HepG2 (cell line): Measurements from ENCODE around the gene DLG4. TPM values are rescaled to one million over a fixed set of nuclear protein-coding genes. Genes with fewer than 3 reads are reported as not detected.
A peak's percentile ranks its signal among the peaks of the same experiment; 100 is the strongest.

Experiments used
- AFF4 ChIP-seq: sonication (generic); formaldehyde crosslinking; IDR thresholded peaks from 2 replicates; pipeline ENCODE4 v1.4.0; 2020; ENCODE audit warnings: missing genetic modification reagents
- AGO2 ChIP-seq: fragments of 200-400 bp; formaldehyde crosslinking; optimal IDR thresholded peaks from 2 replicates; pipeline ENCODE3; 2017; ENCODE audit warnings: mild to moderate bottlenecking, low read depth, low read length, moderate library complexity
- ELF4 ChIP-seq: sonication (generic); formaldehyde crosslinking; IDR thresholded peaks from 2 replicates; pipeline ENCODE4 v1.5.0; 2020; ENCODE audit warnings: missing genetic modification reagents, mild to moderate bottlenecking, moderate library complexity, borderline replicate concordance
- ERF ChIP-seq: IDR thresholded peaks from 2 replicates; pipeline ENCODE4 v1.6.1; 2018; ENCODE audit warnings: missing biosample characterization, missing genetic modification reagents
- FOXC1 ChIP-seq: sonication (generic); formaldehyde crosslinking; IDR thresholded peaks from 2 replicates; pipeline ENCODE4 v1.8.0; 2022; ENCODE audit warnings: mild to moderate bottlenecking, missing genetic modification reagents, borderline replicate concordance
- FOXK1 ChIP-seq: sonication (generic); formaldehyde crosslinking; IDR thresholded peaks from 2 replicates; pipeline ENCODE4 v1.4.0; 2020; ENCODE audit warnings: low read depth, missing genetic modification reagents, borderline replicate concordance
- GABPB1 ChIP-seq: IDR thresholded peaks from 2 replicates; pipeline ENCODE4 v1.6.1; 2016; ENCODE audit warnings: mild to moderate bottlenecking, missing genetic modification reagents, moderate library complexity, missing compliant biosample characterization
- GFI1 ChIP-seq: sonication (generic); formaldehyde crosslinking; IDR thresholded peaks from 2 replicates; pipeline ENCODE4 v1.5.0; 2020; ENCODE audit warnings: missing genetic modification reagents, mild to moderate bottlenecking, borderline replicate concordance
- HNRNPLL ChIP-seq: fragments of 200-400 bp; formaldehyde crosslinking; IDR thresholded peaks from 2 replicates; pipeline ENCODE4 v1.6.1; 2017; ENCODE audit warnings: mild to moderate bottlenecking, low read depth, low read length; ENCODE audit not compliant: poor library complexity, severe bottlenecking
- KAT8 ChIP-seq: IDR thresholded peaks from 2 replicates; pipeline ENCODE4 v1.6.1; 2016; ENCODE audit warnings: missing genetic modification reagents, missing compliant biosample characterization
- KMT2A ChIP-seq: sonication (generic); formaldehyde crosslinking; IDR thresholded peaks from 2 replicates; pipeline ENCODE4 v1.4.0; 2020; ENCODE audit warnings: missing genetic modification reagents
- MAFF ChIP-seq: IDR thresholded peaks from 2 replicates; pipeline ENCODE4 v1.6.1; 2011; ENCODE audit warnings: low read depth, low read length, improper control_type of control experiment
- RFXANK ChIP-seq: IDR thresholded peaks from 2 replicates; pipeline ENCODE4 v1.6.1; 2016
- SSRP1 ChIP-seq: IDR thresholded peaks from 2 replicates; pipeline ENCODE4 v1.6.1; 2016; ENCODE audit warnings: control low read depth
- TP53 ChIP-seq: sonication (generic); formaldehyde crosslinking; conservative IDR thresholded peaks from 2 replicates; pipeline ENCODE4 v1.4.0; 2020; ENCODE audit warnings: missing genetic modification reagents
- ZFP41 ChIP-seq: sonication (generic); formaldehyde crosslinking; IDR thresholded peaks from 2 replicates; pipeline ENCODE4 v1.4.0; 2020; ENCODE audit warnings: mild to moderate bottlenecking, missing genetic modification reagents, borderline replicate concordance
- ZNF180 ChIP-seq: sonication (generic); formaldehyde crosslinking; IDR thresholded peaks from 2 replicates; pipeline ENCODE4 v1.4.0; 2020; ENCODE audit warnings: low read depth, missing genetic modification reagents, borderline replicate concordance
- ZNF335 ChIP-seq: sonication (generic); formaldehyde crosslinking; IDR thresholded peaks from 2 replicates; pipeline ENCODE4 v1.4.0; 2020; ENCODE audit warnings: missing genetic modification reagents
- ZNF740 ChIP-seq: sonication (generic); formaldehyde crosslinking; IDR thresholded peaks from 2 replicates; pipeline ENCODE4 v1.4.0; 2020; ENCODE audit warnings: missing genetic modification reagents
- ZNF746 ChIP-seq: sonication (generic); formaldehyde crosslinking; IDR thresholded peaks from 2 replicates; pipeline ENCODE4 v1.8.0; 2022; ENCODE audit warnings: mild to moderate bottlenecking, missing genetic modification reagents
- ZNF75D ChIP-seq: sonication (generic); formaldehyde crosslinking; IDR thresholded peaks from 2 replicates; pipeline ENCODE4 v1.8.1; 2023; ENCODE audit warnings: missing genetic modification reagents, mild to moderate bottlenecking, borderline replicate concordance
- ZNF850 ChIP-seq: sonication (generic); formaldehyde crosslinking; conservative IDR thresholded peaks from 2 replicates; pipeline ENCODE4 v1.9.0; 2021; ENCODE audit warnings: mild to moderate bottlenecking, missing genetic modification reagents
- polyA plus RNA-seq, 8 experiments: library from polyadenylated mRNA; depleted of rRNA in 3 of 8; stranded (reverse) in 7 of 8; unstranded in 1 of 8; fragments of >200 nt; fragmentation: Illumina TruSeq in 4 of 8; extraction: Trizol in 4 of 8; gene quantifications; 2 replicates each; pipeline versions ENCODE4 v1.2.1 to v1.2.3, GENCODE V29; 2011 to 2016; ENCODE audit warnings: low read depth in 4 of 8, missing spikeins in 1 of 8, mixed read lengths in 1 of 8; ENCODE audit not compliant: insufficient read depth in 1 of 8
- total RNA-seq, 5 experiments: library from RNA; depleted of rRNA; stranded (reverse); fragments of >200 nt; fragmentation: Illumina TruSeq; extraction: Trizol; gene quantifications; 2 replicates each; pipeline ENCODE4 v1.2.3, GENCODE V29; 2016; ENCODE audit warnings: low read depth in 1 of 5
- TF ChIP-seq, protein P1 (sequence below): sonication (generic); formaldehyde crosslinking; IDR thresholded peaks from 2 replicates; pipeline ENCODE4 v1.4.0; 2020; ENCODE audit warnings: missing genetic modification reagents

DLG4 gene
- total and polyA plus RNA-seq, 2 of the 13 experiments (the other 11 are each of a cell fraction or from before 2014, with no cell fraction given): 0.71 to 4.3 TPM

GRCh38 chr17:7251661-7252175 lies 32.1 kb upstream of the DLG4 start, which contains the start of gene CTDNEP1 (continued):
- no peak for TF ChIP-seq AFF4 (CRISPR knock-in tag)
- no peak for TF ChIP-seq TP53 (CRISPR knock-in tag)
- no peak for TF ChIP-seq ZNF180
- TF ChIP-seq FOXC1 (CRISPR knock-in tag): no peak
- TF ChIP-seq HNRNPLL: peak; percentile 83
- TF ChIP-seq, protein P1, sequence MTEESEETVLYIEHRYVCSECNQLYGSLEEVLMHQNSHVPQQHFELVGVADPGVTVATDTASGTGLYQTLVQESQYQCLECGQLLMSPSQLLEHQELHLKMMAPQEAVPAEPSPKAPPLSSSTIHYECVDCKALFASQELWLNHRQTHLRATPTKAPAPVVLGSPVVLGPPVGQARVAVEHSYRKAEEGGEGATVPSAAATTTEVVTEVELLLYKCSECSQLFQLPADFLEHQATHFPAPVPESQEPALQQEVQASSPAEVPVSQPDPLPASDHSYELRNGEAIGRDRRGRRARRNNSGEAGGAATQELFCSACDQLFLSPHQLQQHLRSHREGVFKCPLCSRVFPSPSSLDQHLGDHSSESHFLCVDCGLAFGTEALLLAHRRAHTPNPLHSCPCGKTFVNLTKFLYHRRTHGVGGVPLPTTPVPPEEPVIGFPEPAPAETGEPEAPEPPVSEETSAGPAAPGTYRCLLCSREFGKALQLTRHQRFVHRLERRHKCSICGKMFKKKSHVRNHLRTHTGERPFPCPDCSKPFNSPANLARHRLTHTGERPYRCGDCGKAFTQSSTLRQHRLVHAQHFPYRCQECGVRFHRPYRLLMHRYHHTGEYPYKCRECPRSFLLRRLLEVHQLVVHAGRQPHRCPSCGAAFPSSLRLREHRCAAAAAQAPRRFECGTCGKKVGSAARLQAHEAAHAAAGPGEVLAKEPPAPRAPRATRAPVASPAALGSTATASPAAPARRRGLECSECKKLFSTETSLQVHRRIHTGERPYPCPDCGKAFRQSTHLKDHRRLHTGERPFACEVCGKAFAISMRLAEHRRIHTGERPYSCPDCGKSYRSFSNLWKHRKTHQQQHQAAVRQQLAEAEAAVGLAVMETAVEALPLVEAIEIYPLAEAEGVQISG: no peak
- no peak for TF ChIP-seq GFI1 (CRISPR knock-in tag)
- peak; percentile 29; the same call in 1 of the 2 replicates for TF ChIP-seq ELF4 (CRISPR knock-in tag)
- TF ChIP-seq KAT8 (CRISPR knock-in tag): peak; percentile 88; the same call in 1 of the 2 replicates
- TF ChIP-seq SSRP1: no peak
- no peak for TF ChIP-seq ZNF746
- no peak for TF ChIP-seq AGO2
- TF ChIP-seq ZFP41 (CRISPR knock-in tag): no peak
- TF ChIP-seq GABPB1 (CRISPR knock-in tag): peak; percentile 92
- peak; percentile 39; the same call in 1 of the 2 replicates for TF ChIP-seq ERF (CRISPR knock-in tag)
- TF ChIP-seq RFXANK (CRISPR knock-in tag): no peak
- TF ChIP-seq KMT2A (CRISPR knock-in tag): no peak
- peak; percentile 61; the same call in 1 of the 2 replicates for TF ChIP-seq FOXK1 (CRISPR knock-in tag)
- TF ChIP-seq ZNF335: no peak
- no peak for TF ChIP-seq ZNF75D (CRISPR knock-in tag)
- TF ChIP-seq ZNF850 (CRISPR knock-in tag): no peak
- TF ChIP-seq ZNF740: no peak
- no peak for TF ChIP-seq MAFF
